WTC11 (cell line): ENCODE measurements around the gene UBAP1L.
"Not testable (repeated sequence)": the region's sequence is repeated elsewhere in the genome, so short reads cannot be mapped to it uniquely, and the experiment has no call there.

Experiments
- CTCF ChIP-seq: fragments of 200-600 bp; IDR thresholded peaks from 2 replicates; pipeline ENCODE4 v1.8.0; 2022; ENCODE audit warnings: antibody characterized with exemption
- ZBTB21 ChIP-seq: sonication (generic); formaldehyde crosslinking; IDR thresholded peaks from 2 replicates; pipeline ENCODE4 v1.8.1; 2023; ENCODE audit warnings: mild to moderate bottlenecking, missing genetic modification reagents, borderline replicate concordance
- ZNF232 ChIP-seq: sonication (generic); formaldehyde crosslinking; IDR thresholded peaks from 2 replicates; pipeline ENCODE4 v1.8.0; 2022; ENCODE audit warnings: mild to moderate bottlenecking, missing genetic modification reagents

GRCh38 chr15:65075607-65076395 is 39.2 kb downstream of the UBAP1L start:
- TF ChIP-seq ZBTB21 (CRISPR knock-in tag); ZNF232 (CRISPR knock-in tag); CTCF: not testable (repeated sequence)
